ENCODE data around the gene SLC30A4. TPM values are rescaled to one million over a fixed set of nuclear protein-coding genes. Genes with fewer than 3 reads are reported as not detected.

The SLC30A4 gene, protein sequence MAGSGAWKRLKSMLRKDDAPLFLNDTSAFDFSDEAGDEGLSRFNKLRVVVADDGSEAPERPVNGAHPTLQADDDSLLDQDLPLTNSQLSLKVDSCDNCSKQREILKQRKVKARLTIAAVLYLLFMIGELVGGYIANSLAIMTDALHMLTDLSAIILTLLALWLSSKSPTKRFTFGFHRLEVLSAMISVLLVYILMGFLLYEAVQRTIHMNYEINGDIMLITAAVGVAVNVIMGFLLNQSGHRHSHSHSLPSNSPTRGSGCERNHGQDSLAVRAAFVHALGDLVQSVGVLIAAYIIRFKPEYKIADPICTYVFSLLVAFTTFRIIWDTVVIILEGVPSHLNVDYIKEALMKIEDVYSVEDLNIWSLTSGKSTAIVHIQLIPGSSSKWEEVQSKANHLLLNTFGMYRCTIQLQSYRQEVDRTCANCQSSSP
- 0.34 TPM for total RNA-seq (ENCODE audit: unreplicated experiment)
- long read RNA-seq = 0 reads

DNA sequence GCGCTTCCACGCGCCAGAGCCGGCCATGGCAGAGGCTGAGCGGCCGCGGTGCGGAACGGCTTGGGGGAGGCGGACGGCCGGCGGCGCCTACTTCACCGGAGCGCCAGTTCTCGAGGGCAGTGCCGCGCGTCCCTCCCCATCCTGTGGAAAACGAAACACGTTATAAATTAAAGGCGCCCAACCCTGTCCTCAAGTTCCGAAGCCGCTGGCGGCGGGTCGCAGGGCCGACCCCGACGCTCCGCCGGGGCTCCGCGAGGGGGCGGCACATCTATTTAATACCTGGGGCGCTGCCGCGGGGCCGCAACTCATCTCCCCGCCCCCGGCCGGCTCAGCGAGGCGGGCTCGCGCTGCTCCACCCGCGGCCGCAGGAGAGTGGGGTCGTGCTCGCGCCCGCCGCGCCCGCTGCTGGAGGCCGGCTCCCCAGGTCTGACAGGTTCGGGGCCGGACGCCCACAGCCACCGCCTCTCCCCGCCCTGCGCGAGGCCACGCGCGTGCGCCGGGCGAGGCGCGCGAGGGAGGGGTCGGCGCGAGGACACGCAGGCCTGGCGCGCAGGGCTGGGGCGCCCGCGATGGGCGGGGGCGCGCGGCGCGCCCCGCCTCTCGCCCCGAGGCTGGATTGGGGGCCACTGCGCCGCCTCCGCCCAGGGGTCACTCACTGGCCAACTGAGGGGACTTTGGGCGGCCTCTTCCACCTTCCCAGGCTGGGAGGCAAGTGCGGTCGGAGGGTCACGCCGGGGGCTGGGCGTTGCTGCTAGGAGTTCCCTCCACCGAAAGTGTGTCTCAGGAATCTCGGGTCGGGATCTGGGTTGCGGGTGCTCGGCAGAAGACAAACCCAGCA is at the start of gene SLC30A4:
TSS of gene SLC30A4 (minus strand) at position 428 of the 838 bp plus-strand sequence. CDS start at position 27, 401 bp downstream.
- Mint-ChIP-seq H3K4me3 (ENCODE audit: unreplicated experiment) (peak within 1 kb of the TSS; percentile 92), H3K9me3 (ENCODE audit: unreplicated experiment) (peaks cover 2% of the 10 kb centered on the region), H3K4me1 (ENCODE audit: low read depth, unreplicated experiment) (peaks cover 7% of the 10 kb centered on the region), H3K36me3 (ENCODE audit: unreplicated experiment) (peaks cover 5% of the 10 kb centered on the region), H3K27me3 (ENCODE audit: unreplicated experiment) (peaks cover 31% of the 10 kb centered on the region), H3K27ac (ENCODE audit: unreplicated experiment) (no peak within 1 kb of the TSS)
- DNase-seq = peak; percentile 59
- TF ChIP-seq, protein P1, sequence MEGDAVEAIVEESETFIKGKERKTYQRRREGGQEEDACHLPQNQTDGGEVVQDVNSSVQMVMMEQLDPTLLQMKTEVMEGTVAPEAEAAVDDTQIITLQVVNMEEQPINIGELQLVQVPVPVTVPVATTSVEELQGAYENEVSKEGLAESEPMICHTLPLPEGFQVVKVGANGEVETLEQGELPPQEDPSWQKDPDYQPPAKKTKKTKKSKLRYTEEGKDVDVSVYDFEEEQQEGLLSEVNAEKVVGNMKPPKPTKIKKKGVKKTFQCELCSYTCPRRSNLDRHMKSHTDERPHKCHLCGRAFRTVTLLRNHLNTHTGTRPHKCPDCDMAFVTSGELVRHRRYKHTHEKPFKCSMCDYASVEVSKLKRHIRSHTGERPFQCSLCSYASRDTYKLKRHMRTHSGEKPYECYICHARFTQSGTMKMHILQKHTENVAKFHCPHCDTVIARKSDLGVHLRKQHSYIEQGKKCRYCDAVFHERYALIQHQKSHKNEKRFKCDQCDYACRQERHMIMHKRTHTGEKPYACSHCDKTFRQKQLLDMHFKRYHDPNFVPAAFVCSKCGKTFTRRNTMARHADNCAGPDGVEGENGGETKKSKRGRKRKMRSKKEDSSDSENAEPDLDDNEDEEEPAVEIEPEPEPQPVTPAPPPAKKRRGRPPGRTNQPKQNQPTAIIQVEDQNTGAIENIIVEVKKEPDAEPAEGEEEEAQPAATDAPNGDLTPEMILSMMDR (IDR thresholded peaks at IDR 0.05; ENCODE audit: partially characterized antibody, unreplicated experiment) = no peak

DNA sequence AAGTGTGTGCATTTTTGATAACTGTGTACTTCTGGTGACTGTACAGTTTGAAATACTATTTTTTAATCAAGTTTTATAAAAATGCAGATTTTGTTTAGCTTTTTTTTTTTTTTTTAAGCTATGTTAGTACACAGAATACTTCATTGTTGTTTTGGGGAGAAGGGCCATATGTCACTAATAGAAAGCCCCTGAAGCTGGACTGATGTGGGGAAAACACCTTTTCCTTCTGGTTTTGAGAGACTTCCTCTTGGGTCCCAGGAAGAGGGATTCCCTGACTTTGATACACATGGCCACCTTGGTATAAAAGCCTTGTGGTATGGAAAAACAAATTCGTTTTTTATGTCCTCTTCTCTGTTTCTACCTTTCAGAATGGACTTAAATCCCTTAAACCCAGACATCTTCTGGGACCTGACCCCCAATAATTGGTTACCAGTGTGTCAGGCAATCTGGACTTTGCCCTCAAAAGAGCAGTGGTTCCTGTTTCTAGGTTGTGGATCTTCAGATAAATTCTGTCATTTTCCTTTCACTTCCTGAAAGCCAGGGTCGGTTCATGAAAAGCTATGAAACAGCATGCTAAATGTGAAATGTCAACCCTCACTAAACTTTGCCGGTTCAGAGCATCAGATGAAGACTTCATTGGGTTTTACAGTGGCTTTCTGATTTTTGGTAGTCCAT is 33.5 kb upstream of the SLC30A4 start:
- Mint-ChIP-seq H3K4me3 (ENCODE audit: unreplicated experiment) (no peak overlapping the region), H3K27me3 (ENCODE audit: unreplicated experiment) (no peaks in the 10 kb centered on the region)

DNA sequence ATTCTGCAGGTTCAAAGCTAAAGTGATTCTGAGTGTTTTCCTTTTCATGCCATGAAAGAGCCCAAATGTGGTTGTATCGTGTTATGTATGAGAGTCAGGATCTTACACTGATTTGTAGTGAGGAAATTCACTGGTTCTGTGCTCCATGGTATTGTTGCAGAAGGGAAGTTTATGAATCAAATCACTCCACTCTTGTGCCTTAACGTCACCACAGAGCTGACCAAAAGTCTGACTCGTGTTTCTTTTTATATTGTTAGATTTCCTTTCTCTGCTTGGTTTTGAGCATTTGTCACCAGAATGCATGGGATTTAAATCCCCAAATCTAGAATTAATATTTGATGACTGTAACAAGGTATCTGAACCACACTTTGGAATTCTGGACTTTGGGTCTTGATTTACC is 29.1 kb upstream of the SLC30A4 start:
- no peak for DNase-seq
- TF ChIP-seq, protein P1 (IDR thresholded peaks at IDR 0.05; ENCODE audit: partially characterized antibody, unreplicated experiment) = no peak
- Mint-ChIP-seq H3K36me3 (ENCODE audit: unreplicated experiment) (no peaks in the 10 kb centered on the region), H3K9me3 (ENCODE audit: unreplicated experiment) (no peaks in the 10 kb centered on the region), H3K27me3 (ENCODE audit: unreplicated experiment) (no peaks in the 10 kb centered on the region), H3K4me3 (ENCODE audit: unreplicated experiment) (no peak overlapping the region), H3K4me1 (ENCODE audit: low read depth, unreplicated experiment) (no peaks in the 10 kb centered on the region), H3K27ac (ENCODE audit: unreplicated experiment) (no peak overlapping the region)

More for the DNA sequence above, 33.5 kb upstream of the SLC30A4 start:
- no peak overlapping the region for H3K27ac Mint-ChIP-seq (ENCODE audit: unreplicated experiment)
- TF ChIP-seq, protein P1 (IDR thresholded peaks at IDR 0.05; ENCODE audit: partially characterized antibody, unreplicated experiment) = no peak
- H3K9me3 Mint-ChIP-seq (ENCODE audit: unreplicated experiment) = no peaks in the 10 kb centered on the region
- no peaks in the 10 kb centered on the region for H3K36me3 Mint-ChIP-seq (ENCODE audit: unreplicated experiment)
- no peaks in the 10 kb centered on the region for H3K4me1 Mint-ChIP-seq (ENCODE audit: low read depth, unreplicated experiment)
- no peak for DNase-seq

DNA sequence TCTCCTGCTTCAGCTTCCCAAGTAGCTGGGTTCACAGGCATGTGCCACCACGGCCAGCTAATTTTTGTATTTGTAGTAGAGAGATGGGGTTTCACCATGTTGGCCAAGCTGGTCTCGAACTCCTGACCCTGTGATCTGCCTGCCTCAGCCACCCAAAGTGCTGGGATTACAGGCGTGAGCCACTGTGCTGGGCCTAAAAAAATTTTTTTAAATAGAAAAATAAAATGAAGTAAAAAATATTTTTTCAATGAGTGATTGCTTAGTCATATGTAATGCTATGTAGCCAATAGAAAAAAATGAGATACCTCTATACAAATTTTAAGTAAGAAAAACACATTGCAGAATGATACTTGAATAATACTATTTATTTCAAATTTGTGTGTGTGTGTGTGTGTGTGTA is 27.9 kb upstream of the SLC30A4 start:
- no peak for DNase-seq
- H3K27ac Mint-ChIP-seq (ENCODE audit: unreplicated experiment) = no peak overlapping the region
- H3K27me3 Mint-ChIP-seq (ENCODE audit: unreplicated experiment) = no peaks in the 10 kb centered on the region
- H3K4me1 Mint-ChIP-seq (ENCODE audit: low read depth, unreplicated experiment) = no peaks in the 10 kb centered on the region
- no peaks in the 10 kb centered on the region for H3K36me3 Mint-ChIP-seq (ENCODE audit: unreplicated experiment)
- H3K4me3 Mint-ChIP-seq (ENCODE audit: unreplicated experiment) = no peak overlapping the region
- H3K9me3 Mint-ChIP-seq (ENCODE audit: unreplicated experiment) = no peaks in the 10 kb centered on the region
- TF ChIP-seq, protein P1 (IDR thresholded peaks at IDR 0.05; ENCODE audit: partially characterized antibody, unreplicated experiment) = no peak
